ENCODE measurements around the gene THUMPD3.

Gene THUMPD3, protein sequence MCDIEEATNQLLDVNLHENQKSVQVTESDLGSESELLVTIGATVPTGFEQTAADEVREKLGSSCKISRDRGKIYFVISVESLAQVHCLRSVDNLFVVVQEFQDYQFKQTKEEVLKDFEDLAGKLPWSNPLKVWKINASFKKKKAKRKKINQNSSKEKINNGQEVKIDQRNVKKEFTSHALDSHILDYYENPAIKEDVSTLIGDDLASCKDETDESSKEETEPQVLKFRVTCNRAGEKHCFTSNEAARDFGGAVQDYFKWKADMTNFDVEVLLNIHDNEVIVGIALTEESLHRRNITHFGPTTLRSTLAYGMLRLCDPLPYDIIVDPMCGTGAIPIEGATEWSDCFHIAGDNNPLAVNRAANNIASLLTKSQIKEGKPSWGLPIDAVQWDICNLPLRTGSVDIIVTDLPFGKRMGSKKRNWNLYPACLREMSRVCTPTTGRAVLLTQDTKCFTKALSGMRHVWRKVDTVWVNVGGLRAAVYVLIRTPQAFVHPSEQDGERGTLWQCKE

GRCh38 chr3:9362731-9363530 lies at the start of gene THUMPD3:
Gene THUMPD3, plus strand, starts transcription at chr3:9363054. Its CDS starts 2,015 bp downstream, at chr3:9365069.
- no peak for TF ChIP-seq CTCF (IDR thresholded peaks at IDR 0.05; ENCODE audit: insufficient read depth, low read length, poor library complexity, severe bottlenecking)

GRCh38 chr3:9314796-9315195 lies 48.1 kb upstream of the THUMPD3 start:
- Histone ChIP-seq H3K4me3 (replicated peaks; ENCODE audit: low read depth, low read length) (no peak overlapping the region), H3K27me3 (replicated peaks; ENCODE audit: control insufficient read depth, insufficient read depth, low read length) (peaks cover 1% of the 10 kb centered on the region; the same call in 1 of the 2 replicates), H3K36me3 (ENCODE audit: control insufficient read depth, insufficient read depth, low read length) (no peaks in the 10 kb centered on the region)
- TF ChIP-seq CTCF (IDR thresholded peaks at IDR 0.05; ENCODE audit: insufficient read depth, low read length, poor library complexity, severe bottlenecking): no peak
- no peak for DNase-seq (ENCODE audit: extremely low read depth, insufficient read length)

More at GRCh38 chr3:9362731-9363530, at the start of gene THUMPD3:
- H3K4me3 ChIP-seq (replicated peaks; ENCODE audit: low read depth, low read length): peak within 1 kb of the TSS; percentile 92
- no peaks in the 10 kb centered on the region for H3K27me3 ChIP-seq (replicated peaks; ENCODE audit: control insufficient read depth, insufficient read depth, low read length)
- peak; percentile 95 for DNase-seq (ENCODE audit: extremely low read depth, insufficient read length)
- H3K36me3 ChIP-seq (ENCODE audit: control insufficient read depth, insufficient read depth, low read length): no peaks in the 10 kb centered on the region; the same call in none of the 2 replicates

DNA sequence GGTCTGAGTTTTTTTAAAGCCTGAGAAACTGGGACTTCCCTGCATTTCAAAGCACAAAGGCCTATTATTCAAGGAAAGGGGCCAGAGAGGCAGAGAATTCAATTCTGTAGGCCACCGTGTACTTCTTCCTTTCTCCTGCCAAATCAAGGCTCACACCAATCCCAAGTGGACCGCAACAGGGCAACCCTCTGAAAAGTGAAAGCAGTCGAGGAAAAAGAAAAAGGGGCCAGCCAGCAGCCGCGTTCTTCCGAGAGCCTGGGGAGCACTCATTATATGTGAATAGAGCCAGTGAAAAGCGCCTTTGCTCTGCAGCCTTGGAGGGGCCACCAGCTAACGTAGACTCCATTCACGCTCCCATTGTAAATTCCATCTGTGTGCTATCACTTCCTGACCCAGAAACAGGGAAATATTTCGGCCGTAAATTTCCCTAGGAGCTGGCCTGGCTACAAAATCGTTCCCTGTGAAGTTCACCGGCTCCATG lies 45.9 kb upstream of the THUMPD3 start:
- Histone ChIP-seq H3K27me3 (replicated peaks; ENCODE audit: control insufficient read depth, insufficient read depth, low read length) (no peaks in the 10 kb centered on the region), H3K4me3 (replicated peaks; ENCODE audit: low read depth, low read length) (no peak overlapping the region), H3K36me3 (ENCODE audit: control insufficient read depth, insufficient read depth, low read length) (no peaks in the 10 kb centered on the region)
- DNase-seq (ENCODE audit: extremely low read depth, insufficient read length): no peak
- no peak for TF ChIP-seq CTCF (IDR thresholded peaks at IDR 0.05; ENCODE audit: insufficient read depth, low read length, poor library complexity, severe bottlenecking)

DNA sequence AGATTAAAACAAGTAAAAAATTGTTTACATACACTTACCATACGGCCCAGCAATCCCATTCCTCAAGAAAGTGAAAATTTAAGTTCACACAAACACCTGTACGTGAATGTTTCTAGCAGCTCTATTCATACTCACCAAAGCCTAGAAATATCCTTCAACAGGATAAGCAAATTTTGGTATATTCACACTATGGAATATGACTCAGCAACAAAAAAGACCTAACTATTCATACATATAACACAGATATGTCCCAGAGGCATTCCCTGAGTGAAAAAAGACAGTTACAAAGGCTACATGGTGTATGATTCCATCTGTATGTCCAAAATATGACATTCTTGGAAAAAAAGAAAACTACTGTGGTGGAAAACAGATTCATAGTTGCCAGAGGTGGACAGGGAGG lies 40.1 kb upstream of the THUMPD3 start:
- no peak for DNase-seq (ENCODE audit: extremely low read depth, insufficient read length)
- H3K36me3 ChIP-seq (ENCODE audit: control insufficient read depth, insufficient read depth, low read length): no peaks in the 10 kb centered on the region
- no peak overlapping the region for H3K4me3 ChIP-seq (replicated peaks; ENCODE audit: low read depth, low read length)
- no peaks in the 10 kb centered on the region for H3K27me3 ChIP-seq (replicated peaks; ENCODE audit: control insufficient read depth, insufficient read depth, low read length)
- TF ChIP-seq CTCF (IDR thresholded peaks at IDR 0.05; ENCODE audit: insufficient read depth, low read length, poor library complexity, severe bottlenecking): no peak

DNA sequence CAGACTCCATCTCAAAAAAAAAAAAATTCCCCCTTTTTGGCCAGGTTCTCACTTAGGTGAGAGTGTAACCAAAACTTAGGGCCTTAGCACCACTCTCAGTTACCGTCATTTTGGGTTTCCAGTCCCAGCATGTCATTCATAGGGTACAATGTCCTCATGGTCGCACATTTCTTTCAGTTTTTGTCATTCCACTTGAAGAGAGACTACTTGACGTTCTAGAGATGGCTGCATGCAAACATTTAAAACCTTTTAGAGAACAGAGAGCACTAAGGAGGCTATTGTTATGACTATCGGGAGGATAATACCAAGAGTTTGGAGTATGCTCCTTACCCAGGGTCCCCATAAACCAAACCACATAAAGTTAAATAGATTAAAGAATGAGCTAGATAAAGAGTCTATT lies 37.9 kb upstream of the THUMPD3 start:
- no peaks in the 10 kb centered on the region for H3K36me3 ChIP-seq (ENCODE audit: control insufficient read depth, insufficient read depth, low read length)
- TF ChIP-seq CTCF (IDR thresholded peaks at IDR 0.05; ENCODE audit: insufficient read depth, low read length, poor library complexity, severe bottlenecking): no peak
- no peaks in the 10 kb centered on the region for H3K27me3 ChIP-seq (replicated peaks; ENCODE audit: control insufficient read depth, insufficient read depth, low read length)
- no peak for DNase-seq (ENCODE audit: extremely low read depth, insufficient read length)
- no peak overlapping the region for H3K4me3 ChIP-seq (replicated peaks; ENCODE audit: low read depth, low read length)

Measured in GM06990 (cell line).